ENCODE data around the gene ATP10B. TPM values are rescaled to one million over a fixed set of nuclear protein-coding genes. Genes with fewer than 3 reads are reported as not detected.

Gene ATP10B
- total RNA-seq, 1 donor from 2014 or later = not detected

- Mint-ChIP-seq H3K4me1 (ENCODE audit: low read depth) (no peaks in the 10 kb centered on the region), H3K4me3 (ENCODE audit: unreplicated experiment) (no peak overlapping the region), H3K9me3 (ENCODE audit: low read depth) (no peaks in the 10 kb centered on the region), H3K36me3 (ENCODE audit: low read depth) (no peaks in the 10 kb centered on the region), H3K27me3 (ENCODE audit: low read depth) (no peaks in the 10 kb centered on the region), H3K27ac (ENCODE audit: unreplicated experiment) (no peak overlapping the region)
- DNase-seq (ENCODE audit: low spot score) = no peak
- no peak for TF ChIP-seq CTCF (IDR thresholded peaks at IDR 0.05)
Measured at GRCh38 chr5:160668356-160668755, 183.7 kb downstream of the ATP10B start.

- Mint-ChIP-seq H3K27ac (ENCODE audit: unreplicated experiment) (no peak overlapping the region), H3K4me3 (ENCODE audit: unreplicated experiment) (no peak overlapping the region), H3K27me3 (ENCODE audit: low read depth) (no peaks in the 10 kb centered on the region), H3K4me1 (ENCODE audit: low read depth) (no peaks in the 10 kb centered on the region), H3K9me3 (ENCODE audit: low read depth) (no peaks in the 10 kb centered on the region), H3K36me3 (ENCODE audit: low read depth) (no peaks in the 10 kb centered on the region)
- DNase-seq (ENCODE audit: low spot score) = no peak
- TF ChIP-seq CTCF (IDR thresholded peaks at IDR 0.05) = no peak
Measured at GRCh38 chr5:160667160-160667559, 184.9 kb downstream of the ATP10B start.

- H3K27ac Mint-ChIP-seq (ENCODE audit: unreplicated experiment) = no peak overlapping the region
- H3K27me3 Mint-ChIP-seq (ENCODE audit: low read depth) = no peaks in the 10 kb centered on the region
- no peak for DNase-seq (ENCODE audit: low spot score)
- no peaks in the 10 kb centered on the region for H3K4me1 Mint-ChIP-seq (ENCODE audit: low read depth)
- H3K9me3 Mint-ChIP-seq (ENCODE audit: low read depth) = no peaks in the 10 kb centered on the region
- TF ChIP-seq CTCF (IDR thresholded peaks at IDR 0.05) = no peak
- no peak overlapping the region for H3K4me3 Mint-ChIP-seq (ENCODE audit: unreplicated experiment)
- H3K36me3 Mint-ChIP-seq (ENCODE audit: low read depth) = no peaks in the 10 kb centered on the region
Measured at GRCh38 chr5:160665460-160665859, 186.6 kb downstream of the ATP10B start.

- Mint-ChIP-seq H3K36me3 (ENCODE audit: low read depth) (no peaks in the 10 kb centered on the region), H3K9me3 (ENCODE audit: low read depth) (no peaks in the 10 kb centered on the region), H3K4me1 (ENCODE audit: low read depth) (no peaks in the 10 kb centered on the region), H3K27me3 (ENCODE audit: low read depth) (no peaks in the 10 kb centered on the region), H3K27ac (ENCODE audit: unreplicated experiment) (no peak overlapping the region), H3K4me3 (ENCODE audit: unreplicated experiment) (no peak overlapping the region)
- DNase-seq (ENCODE audit: low spot score) = no peak
- no peak for TF ChIP-seq CTCF (IDR thresholded peaks at IDR 0.05)
Measured at GRCh38 chr5:160660132-160660531, 191.9 kb downstream of the ATP10B start.

DNA sequence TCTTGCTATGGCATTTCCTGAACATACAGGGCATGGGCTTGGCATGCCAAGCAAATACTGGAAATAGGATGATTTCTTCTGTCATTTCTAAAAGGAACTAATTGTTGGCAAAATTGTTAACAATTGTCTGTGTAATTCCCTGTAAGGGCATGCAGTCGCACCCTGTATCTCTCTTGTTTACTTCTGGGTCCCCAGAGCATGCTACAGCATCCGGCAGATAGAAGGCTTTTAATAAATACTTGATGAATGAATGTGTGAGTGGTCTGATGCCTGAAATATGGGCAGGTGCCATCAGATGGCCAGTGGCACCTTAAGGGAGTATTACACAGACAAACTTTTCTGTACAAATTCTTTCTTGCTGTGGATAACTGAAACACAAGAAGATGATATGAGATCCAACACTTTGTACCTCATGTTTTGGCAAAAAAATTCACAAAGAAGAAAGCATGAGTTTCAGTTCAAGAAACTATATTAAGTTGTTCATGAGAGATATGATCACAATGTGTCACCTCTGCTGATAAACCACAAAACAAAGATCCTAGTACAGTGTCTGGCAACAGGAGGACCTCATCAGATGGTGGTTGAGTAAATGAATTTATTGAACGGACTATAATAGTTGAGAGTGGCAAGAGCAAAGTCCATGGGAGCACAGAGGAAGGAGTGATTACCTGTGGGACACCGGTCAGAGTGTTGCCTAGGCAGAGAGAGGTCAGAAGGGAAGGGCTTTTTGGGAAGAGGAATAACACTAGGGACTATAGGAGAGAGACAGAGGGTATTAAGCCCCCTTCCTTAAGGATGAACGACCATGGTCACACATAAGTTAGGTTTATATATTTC is 194.2 kb downstream of the ATP10B start:
- Mint-ChIP-seq H3K36me3 (ENCODE audit: low read depth) (no peaks in the 10 kb centered on the region), H3K27ac (ENCODE audit: unreplicated experiment) (no peak overlapping the region), H3K9me3 (ENCODE audit: low read depth) (no peaks in the 10 kb centered on the region), H3K4me3 (ENCODE audit: unreplicated experiment) (no peak overlapping the region), H3K4me1 (ENCODE audit: low read depth) (no peaks in the 10 kb centered on the region), H3K27me3 (ENCODE audit: low read depth) (no peaks in the 10 kb centered on the region)
- no peak for DNase-seq (ENCODE audit: low spot score)
- no peak for TF ChIP-seq CTCF (IDR thresholded peaks at IDR 0.05)

Measured in chondrocyte (in vitro differentiated cells).